Measurements from ENCODE around the gene RAB25. TPM values are rescaled to one million over a fixed set of nuclear protein-coding genes. Genes with fewer than 3 reads are reported as not detected.

Gene RAB25
- total RNA-seq, 1 experiment from 2014 or later: not detected

DNA sequence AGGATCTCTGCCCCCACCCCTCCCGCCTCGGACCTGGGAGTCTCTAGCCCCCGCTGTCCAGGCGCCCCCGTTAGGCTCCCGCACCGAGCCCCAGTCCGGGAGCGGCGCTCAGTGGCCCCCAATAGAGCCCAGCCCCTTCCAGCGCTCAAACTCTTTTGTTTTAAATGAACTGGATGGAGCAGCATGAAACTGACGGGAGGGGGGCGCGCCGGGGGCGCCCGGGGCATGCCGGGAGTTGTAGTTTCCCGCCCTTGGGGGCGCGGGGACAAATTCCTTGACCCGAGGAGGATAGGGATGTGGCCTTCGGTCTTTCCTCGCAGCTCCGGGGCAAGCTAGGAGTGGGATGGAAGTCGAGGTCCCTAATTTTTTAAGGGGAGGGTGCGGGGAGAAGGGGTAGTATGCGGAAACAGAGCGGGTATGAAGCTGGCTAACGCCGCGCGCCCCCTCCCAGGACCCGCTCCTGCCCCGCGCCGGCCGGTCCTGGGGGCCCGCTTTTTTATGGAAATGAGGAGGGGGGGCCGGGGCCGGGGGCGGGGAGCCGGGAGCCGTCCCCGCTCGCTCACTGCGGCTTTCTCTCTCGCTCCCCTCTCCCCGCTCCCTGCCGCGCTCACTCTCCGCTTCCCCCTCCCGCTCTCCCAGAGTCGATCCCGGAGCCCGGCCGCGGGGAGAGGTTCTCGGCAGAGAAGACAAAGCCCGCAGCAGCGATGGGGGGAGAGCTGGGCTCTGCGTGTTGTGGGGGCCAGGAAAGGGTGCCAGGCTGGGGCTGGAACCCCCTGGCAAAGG lies 21.5 kb downstream of the RAB25 start, which contains the start of gene MEX3A:
Gene MEX3A, minus strand, starts transcription at position 157 of the 783 bp plus-strand sequence. CDS start 467 bp downstream, outside the sequence.
- H2AFZ ChIP-seq (ENCODE audit: low read length): peak within 1 kb of the TSS; percentile 99
- H3K4me1 ChIP-seq (ENCODE audit: low read length): peaks cover 34% of the 10 kb centered on the region
- no peaks in the 10 kb centered on the region for H3K27me3 ChIP-seq (ENCODE audit: low read length)
- H3K27ac ChIP-seq (ENCODE audit: low read length): no peak within 1 kb of the TSS
- H3K9ac ChIP-seq (ENCODE audit: low read length): peak within 1 kb of the TSS; percentile 75
- no peaks in the 10 kb centered on the region for H3K36me3 ChIP-seq (ENCODE audit: insufficient read depth, low read length)
- no peaks in the 10 kb centered on the region for H3K9me3 ChIP-seq (ENCODE audit: low read length)
- H3K4me3 ChIP-seq (ENCODE audit: low read length): peak within 1 kb of the TSS; percentile 84
- H3K4me2 ChIP-seq (ENCODE audit: low read depth, low read length, poor library complexity, severe bottlenecking): peak within 1 kb of the TSS; percentile 83
- no peaks in the 10 kb centered on the region for H4K20me1 ChIP-seq (ENCODE audit: insufficient read depth, low read depth, low read length)
- peak; percentile 85 for DNase-seq
- H3K79me2 ChIP-seq (ENCODE audit: low read length): no peaks in the 10 kb centered on the region
- no peaks in the 10 kb centered on the region for H3K9me2 ChIP-seq (replicated peaks; ENCODE audit: insufficient read depth, low read length)

DNA sequence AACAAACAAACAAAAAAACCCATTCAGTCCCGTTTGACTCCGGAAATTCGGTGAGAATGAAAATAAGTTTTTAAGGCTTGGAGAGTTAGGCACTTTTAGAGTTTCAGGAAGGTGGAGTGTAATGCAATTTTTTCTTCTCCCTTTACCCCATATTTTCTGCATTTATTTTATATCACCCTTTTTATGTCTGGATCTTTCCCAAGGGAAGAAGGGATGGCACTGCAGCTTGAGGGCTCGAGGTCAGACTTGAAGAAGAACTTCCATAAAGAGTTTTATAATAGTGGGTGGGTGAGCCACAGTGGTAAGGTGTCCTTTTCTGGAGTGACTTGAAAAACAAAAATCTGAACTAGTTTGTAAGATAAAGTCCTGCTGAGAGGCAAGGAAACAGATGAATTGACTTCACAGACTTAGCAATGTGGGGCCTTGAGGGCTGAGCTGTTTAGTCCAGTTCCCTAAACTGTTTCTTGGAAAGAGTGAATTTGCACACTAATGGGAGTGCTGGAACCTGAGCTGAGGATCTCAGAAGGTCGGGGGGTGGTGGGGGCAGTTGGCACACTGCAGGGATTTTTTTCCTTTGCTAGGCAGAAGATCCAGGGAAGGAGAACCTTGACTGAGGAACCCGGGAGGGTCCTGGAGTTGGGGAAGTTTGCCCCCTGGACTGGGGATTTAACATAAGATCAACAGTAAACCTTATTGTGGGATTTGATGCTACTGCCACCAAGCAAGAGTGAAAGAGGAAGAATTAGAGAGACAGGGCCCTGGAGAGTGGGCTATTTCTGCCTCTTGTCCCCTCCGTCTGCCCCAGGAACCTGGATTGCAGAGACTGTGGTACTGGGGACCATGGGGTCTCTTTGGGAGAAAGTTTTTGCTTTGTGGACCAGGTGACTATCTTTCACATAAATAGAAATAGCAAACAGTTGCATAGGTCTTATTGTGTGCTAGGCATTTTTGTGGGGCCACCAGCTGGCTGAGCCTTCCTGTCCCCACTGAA lies 23.1 kb downstream of the RAB25 start:
- H3K9me2 ChIP-seq (replicated peaks; ENCODE audit: insufficient read depth, low read length): no peaks in the 10 kb centered on the region
- peak overlapping the region; percentile 83 for H3K4me2 ChIP-seq (ENCODE audit: low read depth, low read length, poor library complexity, severe bottlenecking)
- no peaks in the 10 kb centered on the region for H4K20me1 ChIP-seq (ENCODE audit: insufficient read depth, low read depth, low read length)
- no peak overlapping the region for H3K4me3 ChIP-seq (ENCODE audit: low read length)
- H3K27me3 ChIP-seq (ENCODE audit: low read length): no peaks in the 10 kb centered on the region
- no peaks in the 10 kb centered on the region for H3K36me3 ChIP-seq (ENCODE audit: insufficient read depth, low read length)
- no peak overlapping the region for H2AFZ ChIP-seq (ENCODE audit: low read length)
- H3K4me1 ChIP-seq (ENCODE audit: low read length): peaks cover 34% of the 10 kb centered on the region
- no peak overlapping the region for H3K27ac ChIP-seq (ENCODE audit: low read length)
- H3K9ac ChIP-seq (ENCODE audit: low read length): no peak overlapping the region
- DNase-seq: no peak
- H3K79me2 ChIP-seq (ENCODE audit: low read length): no peaks in the 10 kb centered on the region
- H3K9me3 ChIP-seq (ENCODE audit: low read length): no peaks in the 10 kb centered on the region

DNA sequence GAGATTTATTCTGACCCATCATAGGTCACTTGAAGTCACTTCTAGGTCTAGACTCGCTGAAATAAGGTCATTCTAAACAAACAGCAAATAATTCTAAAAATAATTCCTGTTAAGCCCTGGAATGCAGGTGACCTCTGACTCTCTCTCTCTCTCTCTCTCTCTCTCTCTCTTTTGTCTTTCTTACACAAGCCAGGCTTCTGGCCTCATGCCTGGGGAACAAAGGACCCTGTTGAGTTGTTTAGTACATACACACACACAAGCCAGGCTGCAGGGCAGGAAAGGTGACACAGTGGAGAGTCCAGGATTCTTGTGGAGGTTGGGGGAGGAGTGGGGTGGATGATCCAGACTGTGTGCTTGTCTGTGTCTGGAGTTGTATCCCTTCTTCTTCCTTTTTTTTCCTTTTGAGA lies 25.3 kb downstream of the RAB25 start:
- H3K9ac ChIP-seq (ENCODE audit: low read length): no peak overlapping the region
- no peaks in the 10 kb centered on the region for H3K9me2 ChIP-seq (replicated peaks; ENCODE audit: insufficient read depth, low read length)
- H3K27me3 ChIP-seq (ENCODE audit: low read length): no peaks in the 10 kb centered on the region
- H4K20me1 ChIP-seq (ENCODE audit: insufficient read depth, low read depth, low read length): no peaks in the 10 kb centered on the region
- H3K4me1 ChIP-seq (ENCODE audit: low read length): peaks cover 43% of the 10 kb centered on the region
- H3K27ac ChIP-seq (ENCODE audit: low read length): no peak overlapping the region
- H3K4me3 ChIP-seq (ENCODE audit: low read length): no peak overlapping the region
- H2AFZ ChIP-seq (ENCODE audit: low read length): no peak overlapping the region
- H3K4me2 ChIP-seq (ENCODE audit: low read depth, low read length, poor library complexity, severe bottlenecking): no peak overlapping the region
- H3K36me3 ChIP-seq (ENCODE audit: insufficient read depth, low read length): no peaks in the 10 kb centered on the region
- no peaks in the 10 kb centered on the region for H3K9me3 ChIP-seq (ENCODE audit: low read length)
- no peaks in the 10 kb centered on the region for H3K79me2 ChIP-seq (ENCODE audit: low read length)
- DNase-seq: no peak

DNA sequence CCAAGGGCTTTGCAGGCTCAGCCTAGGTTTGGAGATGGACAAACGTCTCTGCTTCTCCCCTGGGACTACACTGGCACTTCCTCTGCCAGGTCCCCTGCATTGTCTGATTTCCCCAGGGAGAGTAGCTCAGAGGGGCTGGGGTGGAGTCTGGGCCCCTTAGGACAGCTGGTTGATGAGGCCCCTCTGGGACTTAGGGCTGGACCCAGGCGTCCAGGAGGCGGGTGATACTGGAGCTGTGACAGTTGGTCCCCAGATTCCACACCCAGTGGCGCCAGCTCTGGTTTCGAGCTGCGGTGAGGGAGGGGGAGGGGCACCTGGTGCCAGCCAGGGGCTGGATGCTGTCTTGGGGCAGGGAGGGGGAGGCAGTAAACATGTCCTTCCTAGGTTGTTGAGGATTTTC lies 28.7 kb downstream of the RAB25 start:
- H3K27me3 ChIP-seq (ENCODE audit: low read length): no peaks in the 10 kb centered on the region
- no peaks in the 10 kb centered on the region for H3K36me3 ChIP-seq (ENCODE audit: insufficient read depth, low read length)
- DNase-seq: peak; percentile 53
- H3K9ac ChIP-seq (ENCODE audit: low read length): no peak overlapping the region
- H3K9me2 ChIP-seq (replicated peaks; ENCODE audit: insufficient read depth, low read length): no peaks in the 10 kb centered on the region
- no peaks in the 10 kb centered on the region for H4K20me1 ChIP-seq (ENCODE audit: insufficient read depth, low read depth, low read length)
- no peaks in the 10 kb centered on the region for H3K79me2 ChIP-seq (ENCODE audit: low read length)
- no peaks in the 10 kb centered on the region for H3K9me3 ChIP-seq (ENCODE audit: low read length)
- H3K4me3 ChIP-seq (ENCODE audit: low read length): no peak overlapping the region
- H3K27ac ChIP-seq (ENCODE audit: low read length): no peak overlapping the region
- H2AFZ ChIP-seq (ENCODE audit: low read length): no peak overlapping the region
- peaks cover 18% of the 10 kb centered on the region for H3K4me1 ChIP-seq (ENCODE audit: low read length)
- peak overlapping the region; percentile 24 for H3K4me2 ChIP-seq (ENCODE audit: low read depth, low read length, poor library complexity, severe bottlenecking)

GRCh38 chr1:156090138-156090839 lies 29.3 kb downstream of the RAB25 start:
- DNase-seq: no peak
- Histone ChIP-seq H3K9me2 (replicated peaks; ENCODE audit: insufficient read depth, low read length) (no peaks in the 10 kb centered on the region), H4K20me1 (ENCODE audit: insufficient read depth, low read depth, low read length) (no peaks in the 10 kb centered on the region), H3K36me3 (ENCODE audit: insufficient read depth, low read length) (no peaks in the 10 kb centered on the region), H3K27me3 (ENCODE audit: low read length) (no peaks in the 10 kb centered on the region), H3K4me3 (ENCODE audit: low read length) (no peak overlapping the region), H2AFZ (ENCODE audit: low read length) (no peak overlapping the region), H3K79me2 (ENCODE audit: low read length) (no peaks in the 10 kb centered on the region), H3K9me3 (ENCODE audit: low read length) (no peaks in the 10 kb centered on the region), H3K27ac (ENCODE audit: low read length) (no peak overlapping the region), H3K9ac (ENCODE audit: low read length) (no peak overlapping the region), H3K4me1 (ENCODE audit: low read length) (peaks cover 14% of the 10 kb centered on the region), H3K4me2 (ENCODE audit: low read depth, low read length, poor library complexity, severe bottlenecking) (peak overlapping the region; percentile 24)

GRCh38 chr1:156090840-156091188 lies 29.9 kb downstream of the RAB25 start:
- Histone ChIP-seq H3K4me1 (ENCODE audit: low read length) (peaks cover 14% of the 10 kb centered on the region), H3K79me2 (ENCODE audit: low read length) (no peaks in the 10 kb centered on the region), H3K27ac (ENCODE audit: low read length) (no peak overlapping the region), H3K4me2 (ENCODE audit: low read depth, low read length, poor library complexity, severe bottlenecking) (no peak overlapping the region), H3K9me2 (replicated peaks; ENCODE audit: insufficient read depth, low read length) (no peaks in the 10 kb centered on the region), H2AFZ (ENCODE audit: low read length) (no peak overlapping the region), H3K9me3 (ENCODE audit: low read length) (no peaks in the 10 kb centered on the region), H3K36me3 (ENCODE audit: insufficient read depth, low read length) (no peaks in the 10 kb centered on the region), H4K20me1 (ENCODE audit: insufficient read depth, low read depth, low read length) (no peaks in the 10 kb centered on the region), H3K27me3 (ENCODE audit: low read length) (no peaks in the 10 kb centered on the region), H3K9ac (ENCODE audit: low read length) (no peak overlapping the region), H3K4me3 (ENCODE audit: low read length) (no peak overlapping the region)
- peak; percentile 95 for DNase-seq

GRCh38 chr1:156091610-156092009 lies 30.6 kb downstream of the RAB25 start:
- Histone ChIP-seq H3K36me3 (ENCODE audit: insufficient read depth, low read length) (no peaks in the 10 kb centered on the region), H3K9ac (ENCODE audit: low read length) (no peak overlapping the region), H3K4me2 (ENCODE audit: low read depth, low read length, poor library complexity, severe bottlenecking) (no peak overlapping the region), H3K9me3 (ENCODE audit: low read length) (no peaks in the 10 kb centered on the region), H3K79me2 (ENCODE audit: low read length) (no peaks in the 10 kb centered on the region), H3K9me2 (replicated peaks; ENCODE audit: insufficient read depth, low read length) (no peaks in the 10 kb centered on the region), H3K4me1 (ENCODE audit: low read length) (peaks cover 14% of the 10 kb centered on the region), H3K27ac (ENCODE audit: low read length) (no peak overlapping the region), H4K20me1 (ENCODE audit: insufficient read depth, low read depth, low read length) (no peaks in the 10 kb centered on the region), H3K4me3 (ENCODE audit: low read length) (no peak overlapping the region), H3K27me3 (ENCODE audit: low read length) (no peaks in the 10 kb centered on the region), H2AFZ (ENCODE audit: low read length) (no peak overlapping the region)
- no peak for DNase-seq
